ENCODE data around the gene C2.

Gene C2

DNA sequence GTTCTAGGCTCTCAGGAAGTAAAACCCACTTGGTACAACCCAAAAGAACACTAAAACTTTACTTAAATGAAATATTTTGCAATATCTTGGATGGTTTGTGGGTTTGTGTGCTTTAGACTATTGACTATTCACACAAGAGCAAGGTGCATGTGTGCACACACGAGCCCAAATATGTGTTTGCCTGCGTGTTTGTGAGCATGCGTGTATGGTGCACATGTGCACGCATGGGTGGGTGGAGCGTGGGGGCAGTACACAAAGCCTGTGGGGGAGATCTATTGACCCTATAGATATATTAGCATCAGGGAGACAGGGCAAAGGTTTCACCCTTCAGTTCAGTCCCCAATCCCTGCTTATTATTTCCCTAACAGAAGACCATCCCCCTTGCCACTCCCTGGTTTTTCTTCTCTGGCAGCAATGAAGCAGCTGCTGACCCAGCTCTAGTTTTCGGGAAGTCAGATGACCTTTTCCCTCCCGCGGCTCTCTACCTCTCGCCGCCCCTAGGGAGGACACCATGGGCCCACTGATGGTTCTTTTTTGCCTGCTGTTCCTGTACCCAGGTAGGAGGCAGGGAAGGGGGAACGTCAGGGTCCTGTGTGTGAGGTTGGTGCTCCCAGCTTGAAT, at the start of gene C2:
TSS of gene C2 (plus strand) at position 476 of the 621 bp plus-strand sequence. CDS start at position 512, 36 bp downstream.
- DNase-seq, result no peak

DNA sequence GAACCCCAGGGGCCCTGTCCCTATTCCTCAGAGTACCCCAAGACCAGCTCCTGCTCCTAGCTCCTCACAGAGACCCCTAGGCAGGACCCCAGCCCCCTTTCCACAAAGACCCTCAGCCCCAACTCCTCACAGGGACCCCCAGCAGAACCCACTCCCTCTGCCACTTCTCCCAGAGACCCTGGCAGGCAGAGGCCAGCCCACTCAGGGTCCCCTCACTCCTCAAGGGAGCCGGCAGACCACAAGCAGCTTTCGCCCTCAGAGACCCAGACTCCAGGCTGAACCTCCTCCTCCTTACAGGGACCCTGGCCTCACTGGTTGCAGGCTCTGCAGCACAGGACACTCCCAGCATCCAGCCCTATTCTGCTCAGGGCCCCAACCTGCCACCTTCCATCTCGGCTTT, 49.3 kb upstream of the C2 start:
- no peak for DNase-seq

DNA sequence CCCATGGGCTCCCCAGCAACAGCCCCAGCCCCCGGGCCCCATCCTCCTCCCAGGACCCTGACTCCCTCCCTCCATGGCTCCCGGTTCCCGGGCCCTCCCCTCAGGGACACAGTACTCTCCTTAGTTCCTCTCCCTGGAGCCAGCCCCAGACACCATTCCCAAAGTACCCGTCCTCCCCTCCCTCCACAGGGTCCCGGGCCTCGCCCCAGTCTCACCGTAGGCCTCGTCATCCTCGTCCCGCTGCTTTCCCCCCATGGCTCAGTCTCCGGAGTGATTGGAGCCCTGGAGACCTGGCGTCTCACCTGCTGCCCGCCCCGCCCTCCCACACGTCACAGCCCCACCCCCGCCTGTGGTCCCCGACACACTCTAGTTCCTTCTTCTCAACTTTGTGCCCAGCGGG, 48.8 kb upstream of the C2 start, which contains the start of gene SLC44A4:
TSS of gene SLC44A4 (minus strand) at position 272 of the 400 bp plus-strand sequence. CDS start at position 255, 17 bp downstream.
- DNase-seq, result no peak

DNA sequence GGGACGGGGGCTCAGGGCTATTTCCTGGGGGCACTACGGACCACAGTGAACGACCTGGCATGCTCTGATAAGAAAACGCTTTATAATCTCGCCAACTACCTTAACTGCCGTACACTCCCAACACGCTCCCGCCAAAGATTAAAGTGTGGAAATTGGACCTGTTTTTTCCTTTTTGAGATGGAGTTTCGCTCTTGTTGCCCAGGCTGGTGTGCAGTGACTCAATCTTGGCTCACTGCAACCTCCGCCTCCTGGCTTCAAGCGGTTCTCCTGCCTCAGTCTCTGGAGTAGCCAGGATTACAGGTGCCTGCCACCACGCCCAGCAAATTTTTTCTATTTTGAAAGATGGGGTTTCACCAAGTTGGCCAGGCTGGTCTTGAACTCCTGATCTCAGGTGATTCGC, 48.4 kb upstream of the C2 start:
- no peak for DNase-seq

DNA sequence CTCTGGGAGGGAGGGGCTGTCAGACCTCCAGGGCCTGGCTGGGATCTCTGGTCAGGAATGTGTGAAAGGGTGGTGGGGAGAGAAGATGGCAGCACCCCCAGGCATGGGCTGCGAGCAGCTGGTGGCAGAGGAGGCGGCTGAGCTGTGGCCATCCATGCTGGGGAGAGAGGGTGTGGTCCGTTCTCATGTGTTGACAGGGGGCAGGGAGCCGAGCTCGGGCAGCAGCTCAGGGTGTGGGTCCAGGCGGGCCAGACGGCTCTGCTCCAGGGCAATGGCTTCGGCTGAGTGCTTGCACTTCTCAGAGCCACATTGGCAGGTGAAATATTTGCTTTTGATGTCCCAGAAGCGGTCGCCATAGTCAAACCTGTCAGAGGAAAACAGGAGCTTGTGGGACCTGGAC, 47.6 kb upstream of the C2 start:
- DNase-seq, result no peak

DNA sequence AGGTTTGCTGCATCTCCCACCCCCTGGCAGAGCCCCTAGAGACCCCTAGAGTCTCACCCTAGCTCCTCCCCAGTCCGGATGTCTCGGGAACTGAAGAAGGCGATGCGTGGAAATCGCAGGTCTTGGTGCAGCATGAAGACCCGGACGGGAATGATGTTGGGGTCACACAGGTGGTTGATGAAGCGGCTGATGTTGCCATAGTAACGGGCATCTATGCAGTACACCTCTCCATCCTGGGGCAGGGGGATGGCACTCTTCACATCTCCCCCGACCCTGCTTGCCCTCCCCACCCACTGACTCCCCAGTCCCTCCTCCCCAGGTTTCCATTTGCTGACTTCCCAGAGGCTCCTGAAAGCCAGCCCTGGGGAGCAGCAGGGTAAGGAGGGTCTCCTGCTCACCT, 46.9 kb upstream of the C2 start:
- no peak for DNase-seq

DNA sequence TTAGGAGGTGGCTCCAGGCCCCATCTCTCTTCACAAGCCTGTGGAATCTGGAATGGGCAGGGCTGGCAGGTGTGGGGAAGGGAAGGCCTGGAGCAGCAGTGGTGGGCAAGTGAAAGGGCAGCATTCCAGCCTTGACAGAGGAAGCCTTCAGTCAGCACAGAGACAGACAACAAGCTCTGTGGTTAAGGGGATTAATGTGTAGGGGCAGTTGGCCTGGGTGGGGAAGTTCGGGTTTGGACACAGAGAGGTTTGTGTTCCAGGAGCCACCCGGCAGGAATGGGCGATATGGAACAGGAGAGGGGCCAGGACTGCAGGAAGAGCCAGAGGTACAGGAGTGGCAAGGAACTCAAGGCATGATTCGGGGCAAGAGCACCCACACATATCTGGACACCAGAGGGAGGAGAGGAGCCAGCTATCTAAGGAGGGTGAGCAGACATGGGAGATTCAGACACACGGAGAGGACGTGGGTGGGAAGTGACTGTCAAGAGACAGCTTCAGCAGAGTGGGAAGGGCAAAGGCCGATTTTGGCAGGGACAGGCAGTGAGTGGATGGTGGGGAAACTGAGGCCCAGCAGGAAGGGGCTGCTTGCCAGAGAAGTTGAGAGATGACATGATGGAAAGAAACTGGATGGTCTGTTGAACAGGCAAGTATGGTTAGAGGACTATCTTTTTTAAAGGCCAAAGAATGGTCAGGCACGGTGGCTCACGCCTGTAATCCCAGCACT, 46.2 kb upstream of the C2 start:
- no peak for DNase-seq

DNA sequence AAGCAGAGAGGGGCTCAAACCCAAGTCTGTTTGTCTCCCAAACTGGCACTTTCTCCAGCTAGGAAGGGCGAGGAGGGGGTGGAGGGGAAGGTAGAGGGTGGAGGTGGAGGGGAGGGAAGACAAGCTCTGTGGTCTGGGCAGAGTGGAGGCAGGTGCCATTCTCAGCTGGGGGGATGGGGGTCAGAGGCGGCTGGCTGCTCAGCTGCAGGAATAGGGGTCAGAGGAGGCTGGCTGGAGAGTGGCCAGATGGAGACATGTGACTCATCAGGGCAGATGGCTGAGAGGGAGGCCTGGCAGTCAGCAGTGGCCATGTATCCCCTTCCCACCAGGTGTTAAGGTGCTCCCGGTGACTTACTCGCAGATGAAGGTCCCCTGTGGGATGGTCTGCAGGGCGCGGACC, 45.2 kb upstream of the C2 start:
- DNase-seq, result no peak

DNA sequence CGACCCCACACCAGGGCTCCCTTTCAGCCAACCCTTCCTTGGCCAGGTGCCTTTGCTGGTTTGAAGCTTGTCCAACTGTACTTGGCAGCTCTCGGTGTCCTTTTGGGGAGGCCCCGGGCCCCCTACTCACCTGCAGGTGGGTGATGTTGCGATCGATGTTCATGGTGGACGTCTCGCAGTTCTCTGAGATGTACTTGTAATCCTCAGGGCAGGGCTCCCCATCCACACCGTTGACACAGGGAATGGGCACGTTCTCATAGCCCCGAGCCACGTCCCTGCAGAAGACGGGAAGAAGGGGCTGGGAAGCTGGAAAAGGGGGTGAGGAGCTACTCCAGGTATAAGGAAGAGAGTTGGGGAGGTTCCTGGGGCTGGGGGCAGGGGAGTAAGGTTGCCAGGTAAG, 43.8 kb upstream of the C2 start:
- DNase-seq, result no peak

DNA sequence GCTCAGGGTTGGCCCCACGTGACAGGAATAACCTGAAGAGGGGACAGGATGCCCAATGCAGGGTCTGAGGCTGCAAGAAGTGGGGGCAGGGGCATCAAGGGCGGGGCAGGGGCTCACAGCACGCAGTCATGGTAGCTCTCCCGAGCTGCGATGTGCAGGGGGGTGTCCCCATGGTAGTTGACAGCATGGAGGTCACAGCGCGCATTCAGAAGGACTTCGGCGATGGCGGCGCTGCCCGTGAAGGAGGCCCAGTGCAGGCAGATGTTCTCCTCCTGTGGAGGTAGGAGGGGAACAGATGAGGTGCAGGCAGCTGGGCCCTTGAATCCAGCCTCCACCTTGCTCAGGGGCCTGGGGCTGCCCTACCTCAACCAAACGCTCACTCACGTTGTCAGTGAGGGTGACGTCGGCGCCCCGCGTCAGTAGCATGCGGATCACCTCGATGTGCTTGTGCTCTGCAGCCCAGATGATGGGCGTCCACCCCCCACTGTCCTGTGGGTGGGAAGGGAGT, 42.9 kb upstream of the C2 start:
- no peak for DNase-seq

DNA sequence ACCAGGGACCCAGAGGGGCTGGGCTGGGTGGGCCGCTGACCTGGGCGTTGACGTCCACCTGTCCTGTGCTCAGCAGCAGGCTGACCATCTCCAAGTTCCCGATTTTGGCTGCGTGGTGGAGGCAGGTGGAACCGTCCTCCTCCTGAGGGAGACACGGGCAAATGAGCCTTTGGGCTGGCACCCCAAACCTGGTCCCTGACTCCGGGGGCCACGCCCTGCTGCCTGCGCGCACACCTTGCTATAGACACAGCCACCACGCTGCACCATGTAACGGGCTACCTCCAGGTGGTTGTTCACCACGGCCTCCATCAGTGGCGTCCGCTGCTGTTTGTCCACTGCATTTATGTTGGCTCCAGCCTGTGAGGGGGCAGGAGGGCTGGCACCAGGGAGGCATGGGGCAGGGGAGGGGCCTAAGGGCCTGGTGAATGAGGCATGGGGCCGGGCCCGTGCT, 41.0 kb upstream of the C2 start:
- DNase-seq, result no peak

DNA sequence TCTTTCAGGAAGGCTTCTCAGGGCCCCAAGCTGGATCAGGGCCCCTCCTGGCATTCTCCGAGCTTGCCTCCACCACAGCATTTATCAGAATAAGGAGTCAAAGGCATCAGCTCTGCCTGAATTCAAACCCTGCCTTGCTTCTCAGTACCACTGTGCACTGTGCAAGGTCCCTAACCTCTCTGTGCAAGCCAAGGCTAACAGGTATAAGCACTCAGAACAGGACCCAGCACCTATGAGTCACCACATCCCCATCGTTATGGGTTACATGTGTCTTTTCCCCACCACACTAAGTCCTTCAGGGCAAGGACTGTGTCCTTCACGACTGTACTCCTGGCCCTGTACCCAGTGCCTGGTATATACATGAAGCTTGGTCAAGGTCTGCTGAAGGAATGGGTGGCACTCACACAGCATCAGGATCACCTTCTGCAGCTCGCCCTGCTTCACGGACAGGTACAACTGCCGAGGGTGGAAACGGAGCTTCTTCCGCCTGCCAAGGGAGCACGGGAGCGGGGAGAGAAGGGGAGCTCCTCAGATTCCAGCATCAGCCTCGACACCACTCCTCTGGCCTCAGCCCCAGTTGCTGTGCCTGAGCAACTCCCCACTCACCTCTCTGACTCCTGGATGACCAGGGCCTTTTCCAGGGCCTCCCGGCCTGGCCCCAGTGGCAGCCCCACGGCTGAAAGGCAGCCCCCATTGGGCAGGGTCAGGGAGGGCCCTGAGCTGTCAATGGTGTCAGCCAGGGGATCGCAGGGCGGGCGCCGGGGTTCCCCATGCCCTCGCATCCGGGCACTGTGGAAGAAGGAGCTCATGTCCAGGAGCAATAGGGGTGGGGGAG, 40.1 kb upstream of the C2 start:
- DNase-seq, result no peak

DNA sequence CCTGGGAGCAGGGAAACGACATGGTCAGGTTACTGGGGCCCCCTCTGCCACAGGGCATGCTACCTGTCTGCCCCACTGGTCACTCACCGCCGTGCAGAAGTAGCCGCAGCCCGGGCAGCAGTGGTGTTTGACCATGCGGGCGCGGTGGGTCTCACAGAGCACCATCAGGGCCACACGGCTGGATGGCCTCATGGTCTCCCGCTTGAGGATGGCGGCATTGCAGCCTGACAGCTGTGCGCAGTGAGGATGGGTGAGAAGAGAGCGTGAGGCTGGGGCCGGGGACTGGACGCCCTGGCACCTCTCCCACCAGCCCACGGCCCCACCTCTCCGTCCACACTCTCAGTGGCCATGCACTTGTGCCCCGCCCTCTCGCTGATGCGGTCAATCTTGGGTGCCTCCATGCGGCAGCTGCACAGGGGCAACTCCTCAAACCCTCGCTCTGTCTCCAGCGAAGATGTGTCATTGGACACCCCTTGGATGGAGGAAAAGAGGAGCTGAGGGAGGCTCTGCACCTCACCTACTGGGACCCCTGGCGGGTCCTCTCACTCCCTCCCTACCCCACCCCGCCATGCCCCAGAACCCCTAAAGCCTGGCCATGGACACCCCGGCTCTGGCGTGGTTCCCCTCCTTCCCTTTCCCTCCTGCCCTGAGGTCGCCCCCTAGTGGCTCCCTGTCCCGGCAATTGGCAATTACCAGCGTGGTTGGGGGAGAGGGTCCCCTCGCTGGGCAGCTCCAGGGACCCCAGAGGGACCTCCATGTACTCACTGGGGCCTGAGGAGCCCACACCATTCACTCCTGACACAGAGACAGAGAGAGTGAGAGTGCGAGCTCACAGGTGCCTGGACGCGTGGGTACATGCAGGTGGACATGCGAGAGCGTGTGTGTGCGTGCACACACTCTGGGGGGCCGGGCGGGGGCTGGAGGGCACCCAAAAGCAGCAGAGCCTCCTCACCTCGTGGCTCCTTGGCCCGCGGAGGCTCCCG, 39.0 kb upstream of the C2 start:
- no peak for DNase-seq

DNA sequence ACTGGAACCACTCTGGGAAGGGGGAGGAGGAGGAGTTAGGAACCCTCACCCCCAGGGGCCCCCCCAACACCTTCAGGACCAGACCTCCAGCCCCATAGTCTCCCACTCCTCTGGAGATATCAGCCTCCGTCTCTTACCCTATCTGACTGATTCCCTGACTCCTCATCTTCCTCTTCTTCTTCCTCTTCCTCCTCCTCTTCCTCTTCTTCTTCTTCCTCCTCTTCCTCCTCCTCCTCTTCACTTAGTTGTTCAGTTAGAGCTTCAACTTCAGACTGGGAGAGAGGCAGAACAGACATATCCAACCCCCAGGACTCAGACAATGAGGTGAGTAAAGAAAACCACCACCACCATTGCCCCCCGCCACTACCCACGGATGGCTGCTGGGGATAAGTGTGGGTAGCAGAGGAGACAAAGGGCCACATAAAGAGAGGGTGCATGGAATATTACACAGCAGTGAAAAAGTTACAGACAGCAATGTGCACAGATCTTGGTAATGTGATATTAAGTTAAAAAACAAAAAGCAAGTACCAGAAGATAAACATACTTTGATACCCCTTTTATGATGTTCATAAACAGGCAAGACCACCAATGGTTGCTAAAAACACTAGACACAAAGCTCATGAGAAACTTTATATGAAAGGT, 38.1 kb upstream of the C2 start:
- no peak for DNase-seq

DNA sequence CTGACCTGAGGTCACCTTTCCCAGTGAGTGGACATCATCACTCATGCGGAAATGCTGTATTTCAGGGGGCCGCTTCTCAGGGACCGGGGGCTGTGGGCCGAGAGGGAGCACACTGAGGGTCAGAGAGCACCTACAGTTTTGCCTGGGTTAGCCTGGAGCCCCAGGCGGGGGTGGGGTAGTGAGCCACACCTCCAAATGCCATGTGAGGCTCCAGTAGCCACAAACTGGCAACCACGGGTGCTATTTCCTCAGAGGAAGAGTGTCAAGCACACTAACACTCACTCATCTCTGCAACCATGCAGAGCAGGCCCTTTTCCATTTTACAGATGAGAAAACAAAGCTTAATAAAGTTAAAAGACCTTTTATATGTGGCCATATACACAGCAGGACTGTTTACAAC, 34.7 kb upstream of the C2 start:
- DNase-seq, result no peak

DNA sequence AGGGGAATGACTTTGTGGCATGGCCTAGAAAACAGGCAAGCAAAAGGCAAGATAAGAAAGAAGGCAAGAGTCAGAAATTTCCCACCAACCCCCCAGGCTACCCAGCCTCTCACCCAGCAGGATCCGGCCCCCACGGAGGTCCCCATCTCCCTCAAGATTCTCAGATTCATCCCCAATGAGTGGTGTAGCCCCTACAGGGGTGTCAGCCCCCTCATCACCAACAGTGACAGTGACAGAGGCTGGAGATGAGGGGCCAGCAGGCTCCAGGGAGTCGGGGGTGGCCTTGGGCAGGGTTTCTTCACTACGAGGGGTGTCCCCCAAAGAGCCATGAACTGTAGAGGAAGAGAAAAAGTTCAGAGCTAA, 31.0 kb upstream of the C2 start:
- DNase-seq, result no peak

DNA sequence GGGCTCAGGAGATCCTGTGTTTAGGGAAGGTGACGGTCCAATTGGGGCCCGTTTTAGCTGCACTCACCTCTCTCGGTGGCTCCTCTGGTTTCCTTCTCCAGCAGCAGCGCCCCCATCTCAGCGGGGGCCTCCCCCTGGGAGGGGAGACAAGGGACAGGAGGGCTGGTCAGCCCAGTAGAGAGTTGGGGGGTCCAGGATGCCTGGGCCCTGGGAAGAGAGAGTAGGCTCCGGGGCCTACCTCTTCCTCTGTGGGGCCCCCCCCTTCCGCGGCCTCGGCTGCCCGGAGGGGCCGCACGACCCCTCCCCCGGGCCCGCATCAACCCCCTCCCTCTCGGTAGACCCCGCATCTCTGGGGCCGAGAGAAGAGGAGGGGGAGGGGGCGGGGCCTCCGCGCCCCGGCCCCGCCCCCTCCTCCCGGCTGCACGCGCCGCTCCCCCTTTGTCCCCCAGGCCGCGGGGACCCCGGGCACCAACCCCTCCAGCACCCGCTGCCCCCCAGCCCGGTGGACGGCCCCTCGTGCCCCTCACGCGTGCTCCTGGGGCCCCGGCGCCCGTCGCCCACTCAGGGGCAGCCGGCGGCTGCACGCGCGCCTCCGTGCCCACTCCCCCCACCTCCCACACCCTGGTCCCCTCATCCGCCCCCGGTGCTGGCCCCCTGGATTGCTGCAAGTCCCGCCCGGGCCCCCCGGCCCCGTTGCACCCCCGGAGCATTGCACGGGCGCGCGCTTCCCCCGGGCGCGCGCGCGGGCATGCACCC, 30.5 kb upstream of the C2 start:
- DNase-seq, result no peak

DNA sequence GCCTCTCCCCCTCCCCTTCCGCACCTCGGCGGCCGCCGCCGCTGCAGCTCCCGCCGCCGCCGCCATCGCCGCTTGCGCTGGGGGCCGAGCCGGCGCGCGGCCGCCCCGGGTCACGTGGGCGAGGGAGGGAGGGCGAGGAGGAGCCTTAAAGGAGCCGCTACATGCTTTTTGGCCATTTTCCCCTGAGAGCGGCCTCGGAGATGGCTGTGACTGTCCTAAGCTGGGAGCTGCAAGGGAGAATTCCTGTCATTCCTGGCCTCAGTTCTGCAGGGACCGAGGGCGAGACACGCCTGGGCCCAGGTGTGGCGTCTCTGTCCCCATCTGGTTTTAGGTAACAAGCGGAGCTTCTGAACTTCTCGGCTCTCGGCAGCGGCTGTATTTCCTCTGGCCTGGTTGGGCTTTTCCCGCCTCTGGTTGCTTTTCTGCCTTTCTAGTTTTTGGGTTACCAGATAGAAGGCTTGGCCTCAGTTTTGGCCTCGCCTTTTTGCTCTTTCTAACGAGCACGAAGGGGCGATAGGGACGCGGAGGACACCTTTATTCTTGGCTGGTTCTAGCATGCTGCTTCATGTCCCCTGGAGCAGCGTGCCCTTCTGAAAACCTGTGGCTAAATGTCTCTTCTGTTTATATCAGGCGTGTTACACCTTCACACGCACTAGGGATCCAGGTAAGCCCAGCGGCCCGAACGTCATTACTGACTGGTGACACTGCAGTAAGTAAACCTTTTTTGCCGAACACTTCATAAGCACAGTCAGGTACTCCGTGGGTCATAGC, 29.7 kb upstream of the C2 start, which contains the start of gene EHMT2:
TSS of gene EHMT2 (minus strand) at position 87 of the 771 bp plus-strand sequence. CDS start at position 66, 21 bp downstream.
- DNase-seq, result peak; percentile 81

DNA sequence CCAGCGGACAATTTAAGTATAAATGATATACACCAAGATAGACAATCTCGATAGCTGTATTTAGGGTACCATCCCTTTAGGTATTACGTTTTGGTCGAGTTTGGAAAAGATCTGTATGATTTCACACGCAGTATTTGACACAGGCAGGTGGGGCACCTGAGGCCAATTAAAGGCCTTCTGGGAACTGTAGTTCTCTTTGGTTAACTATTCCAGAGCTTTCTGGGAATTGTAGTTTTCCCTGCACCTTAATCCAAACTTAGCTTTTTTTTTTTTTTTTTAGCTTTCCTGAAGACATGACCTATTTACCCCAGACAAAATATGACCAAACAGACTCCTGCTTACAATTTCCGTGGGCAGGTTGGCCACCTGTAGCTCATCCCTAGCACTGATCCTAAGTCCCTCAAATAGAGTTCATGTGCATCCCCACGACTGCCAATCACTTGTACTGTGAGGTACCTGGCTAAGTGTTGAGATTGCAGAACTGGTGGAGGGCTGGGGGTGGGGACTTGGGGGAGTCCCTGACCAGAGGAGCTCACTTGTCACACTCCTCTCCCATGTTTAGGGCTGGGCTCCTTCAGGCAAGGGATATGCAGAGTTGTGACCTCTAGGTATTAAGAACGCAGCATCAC, 29.0 kb upstream of the C2 start:
- peak; percentile 26 for DNase-seq

DNA sequence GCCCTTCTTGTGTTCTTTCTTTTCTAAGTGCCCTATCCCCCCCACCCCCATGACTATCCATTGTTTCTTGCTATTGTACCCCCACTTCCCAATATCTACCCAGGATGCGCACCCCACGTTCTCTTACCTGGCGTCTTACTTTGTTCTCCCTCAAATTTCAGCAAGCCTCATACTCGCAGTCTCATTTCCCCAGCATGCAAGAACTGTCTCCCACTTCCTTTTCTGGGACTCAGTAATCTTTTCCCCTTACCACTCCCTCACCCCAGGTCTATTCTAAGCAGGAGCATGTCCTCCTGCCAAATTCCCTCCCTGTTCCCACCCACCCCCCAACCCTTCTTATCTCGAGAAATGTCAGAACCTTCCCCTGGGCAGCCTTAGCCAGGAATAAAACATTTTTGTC, 28.3 kb upstream of the C2 start:
- DNase-seq, result no peak

Measured in fibroblast of skin of right biceps (primary cell).